Upper lobe of left lung (tissue), 4 donors: Measurements from ENCODE around the gene FKBP2.

Experiments
- CTCF ChIP-seq, 6 experiments: fragments of 450-650 bp in 4 of 6; fragments of 200-600 bp in 2 of 6; sonication (generic) in 2 of 6; IDR thresholded peaks; one replicate each; pipeline ENCODE4 v1.5.1; 2016 to 2019; ENCODE audit warnings: antibody characterized with exemption in 6 of 6
- EP300 ChIP-seq, 4 donors: sonication (generic); formaldehyde crosslinking; IDR thresholded peaks; one replicate each; pipeline ENCODE4 v1.5.1; 2017; ENCODE audit warnings: antibody characterized with exemption in 4 of 4, control low read depth in 2 of 4
- POLR2A ChIP-seq, 4 donors: fragments of 450-650 bp; IDR thresholded peaks; one replicate each; pipeline ENCODE4 v1.5.1; 2016 to 2017; ENCODE audit warnings: antibody characterized with exemption in 4 of 4, mild to moderate bottlenecking in 2 of 4
- POLR2AphosphoS5 ChIP-seq, 2 donors: sonication (generic); formaldehyde crosslinking; IDR thresholded peaks; one replicate each; pipeline ENCODE4 v1.5.1; 2017; ENCODE audit warnings: antibody characterized with exemption in 2 of 2

- no peak for TF ChIP-seq CTCF (IDR thresholded peaks at IDR 0.05)
- no peak for TF ChIP-seq POLR2A (IDR thresholded peaks at IDR 0.05)
- no peak for TF ChIP-seq POLR2AphosphoS5 (IDR thresholded peaks at IDR 0.05)
- no peak for TF ChIP-seq EP300 (IDR thresholded peaks at IDR 0.05)
These were observed 3.2 kb downstream of the FKBP2 start for GRCh38 chr11:64244107-64244506.
